Mucosa of stomach (tissue), 1 donor: ENCODE data around the gene CBLN4.

Experiments used
- H3K27me3 ChIP-seq: one replicate; pipeline ENCODE4 v1.7.0; 2013; ENCODE audit warnings: mild to moderate bottlenecking, low read length; ENCODE audit not compliant: control insufficient read depth, insufficient read depth
- H3K36me3 ChIP-seq: one replicate; pipeline ENCODE4 v1.7.0; 2013; ENCODE audit warnings: low read length; ENCODE audit not compliant: control insufficient read depth, insufficient read depth
- H3K4me1 ChIP-seq: one replicate; pipeline ENCODE4 v1.7.0; 2013; ENCODE audit warnings: mild to moderate bottlenecking, low read length; ENCODE audit not compliant: control insufficient read depth, insufficient read depth
- H3K4me3 ChIP-seq: one replicate; pipeline ENCODE4 v1.7.0; 2013; ENCODE audit warnings: low read length
- H3K9ac ChIP-seq: one replicate; pipeline ENCODE4 v1.7.0; 2013; ENCODE audit warnings: mild to moderate bottlenecking, low read length, moderate library complexity
- H3K9me3 ChIP-seq: one replicate; pipeline ENCODE4 v1.7.0; 2013; ENCODE audit warnings: mild to moderate bottlenecking, low read length, moderate library complexity; ENCODE audit not compliant: control insufficient read depth
- donor health status: Pancreatic carcinoma.

The CBLN4 gene

GRCh38 chr20:56001106-56001785 is 4.1 kb downstream of the CBLN4 start:
- Histone ChIP-seq H3K4me3 (no peak overlapping the region), H3K4me1 (peaks cover 22% of the 10 kb centered on the region)

GRCh38 chr20:55978550-55978949 is 26.8 kb downstream of the CBLN4 start:
- H3K4me1 ChIP-seq = no peaks in the 10 kb centered on the region
- H3K36me3 ChIP-seq = no peaks in the 10 kb centered on the region
- H3K9ac ChIP-seq = no peak overlapping the region
- no peaks in the 10 kb centered on the region for H3K9me3 ChIP-seq
- H3K27me3 ChIP-seq = no peaks in the 10 kb centered on the region
- H3K4me3 ChIP-seq = no peak overlapping the region

More at GRCh38 chr20:56001106-56001785, 4.1 kb downstream of the CBLN4 start:
- Histone ChIP-seq H3K36me3 (no peaks in the 10 kb centered on the region), H3K9ac (no peak overlapping the region), H3K27me3 (peaks cover 36% of the 10 kb centered on the region), H3K9me3 (no peaks in the 10 kb centered on the region)

GRCh38 chr20:55977690-55978459 is 27.4 kb downstream of the CBLN4 start:
- Histone ChIP-seq H3K27me3 (no peaks in the 10 kb centered on the region), H3K4me3 (no peak overlapping the region), H3K9ac (no peak overlapping the region), H3K9me3 (no peaks in the 10 kb centered on the region), H3K4me1 (no peaks in the 10 kb centered on the region), H3K36me3 (no peaks in the 10 kb centered on the region)

GRCh38 chr20:55974491-55975202 is 30.7 kb downstream of the CBLN4 start:
- no peak overlapping the region for H3K9ac ChIP-seq
- H3K4me1 ChIP-seq = no peaks in the 10 kb centered on the region
- H3K4me3 ChIP-seq = no peak overlapping the region
- no peaks in the 10 kb centered on the region for H3K9me3 ChIP-seq
- no peaks in the 10 kb centered on the region for H3K27me3 ChIP-seq
- no peaks in the 10 kb centered on the region for H3K36me3 ChIP-seq

- no peak overlapping the region for H3K4me3 ChIP-seq
- H3K4me1 ChIP-seq = no peaks in the 10 kb centered on the region
- H3K36me3 ChIP-seq = no peaks in the 10 kb centered on the region
- H3K27me3 ChIP-seq = no peaks in the 10 kb centered on the region
- no peaks in the 10 kb centered on the region for H3K9me3 ChIP-seq
- no peak overlapping the region for H3K9ac ChIP-seq
These were observed 40.5 kb downstream of the CBLN4 start for GRCh38 chr20:55964790-55965189.

GRCh38 chr20:55961376-55962330 is 43.7 kb downstream of the CBLN4 start:
- H3K9me3 ChIP-seq = no peaks in the 10 kb centered on the region
- no peaks in the 10 kb centered on the region for H3K27me3 ChIP-seq
- H3K36me3 ChIP-seq = no peaks in the 10 kb centered on the region
- no peaks in the 10 kb centered on the region for H3K4me1 ChIP-seq
- no peak overlapping the region for H3K4me3 ChIP-seq
- no peak overlapping the region for H3K9ac ChIP-seq

- no peaks in the 10 kb centered on the region for H3K9me3 ChIP-seq
- H3K9ac ChIP-seq = no peak overlapping the region
- H3K4me3 ChIP-seq = no peak overlapping the region
- H3K36me3 ChIP-seq = no peaks in the 10 kb centered on the region
- no peaks in the 10 kb centered on the region for H3K27me3 ChIP-seq
- no peaks in the 10 kb centered on the region for H3K4me1 ChIP-seq
These were observed 52.1 kb downstream of the CBLN4 start for GRCh38 chr20:55953201-55953600.

GRCh38 chr20:55947701-55948100 is 57.6 kb downstream of the CBLN4 start:
- H3K27me3 ChIP-seq = no peaks in the 10 kb centered on the region
- H3K4me3 ChIP-seq = no peak overlapping the region
- H3K9me3 ChIP-seq = no peaks in the 10 kb centered on the region
- H3K9ac ChIP-seq = no peak overlapping the region
- no peaks in the 10 kb centered on the region for H3K4me1 ChIP-seq
- no peaks in the 10 kb centered on the region for H3K36me3 ChIP-seq
